MCF 10A (cell line): ENCODE results near the gene ARSI. TPM values are rescaled to one million over a fixed set of nuclear protein-coding genes. Genes with fewer than 3 reads are reported as not detected.
A peak's percentile ranks its signal among the peaks of the same experiment; 100 is the strongest.

Experiments used
- BruUV-seq: library from RNA; stranded (reverse); fragments of 400-500 nt; replicated peaks from 2 replicates; lab custom pipeline; 2021; lab: Mats Ljungman, UMichigan
- CTCF ChIA-PET: fragments of 300-600 bp; sonication (Branson Sonifier 250); formaldehyde crosslinking; extraction: SDS; loops from one replicate; lab custom pipeline; 2021; ENCODE audit warnings: antibody characterized with exemption, inconsistent platforms; lab: Yijun Ruan, JAX
- POLR2A ChIA-PET: fragments of 300-600, 350-650 bp; sonication (Branson Sonifier 250); formaldehyde crosslinking; extraction: SDS; loops from one replicate; lab custom pipeline; 2020; ENCODE audit warnings: antibody characterized with exemption, inconsistent platforms; lab: Yijun Ruan, JAX
- DNase-seq: peaks from one replicate; pipeline ENCODE4 v3.0.0-alpha.2; 2018; ENCODE audit not compliant: unreplicated experiment
- H3K27ac Mint-ChIP-seq: one replicate; pipeline ENCODE4 v1.8.0; 2022; ENCODE audit warnings: mild to moderate bottlenecking, low read depth, mixed read lengths; ENCODE audit not compliant: unreplicated experiment
- H3K27me3 Mint-ChIP-seq: one replicate; pipeline ENCODE4 v1.8.0; 2022; ENCODE audit warnings: mixed read lengths; ENCODE audit not compliant: insufficient read depth, unreplicated experiment
- H3K36me3 Mint-ChIP-seq: one replicate; pipeline ENCODE4 v1.8.0; 2022; ENCODE audit warnings: mild to moderate bottlenecking, moderate library complexity, mixed read lengths; ENCODE audit not compliant: insufficient read depth, unreplicated experiment
- H3K4me1 Mint-ChIP-seq: one replicate; pipeline ENCODE4 v1.8.0; 2022; ENCODE audit warnings: mixed read lengths; ENCODE audit not compliant: insufficient read depth, unreplicated experiment
- H3K4me3 Mint-ChIP-seq: one replicate; pipeline ENCODE4 v1.8.0; 2022; ENCODE audit warnings: mild to moderate bottlenecking, moderate library complexity, mixed read lengths; ENCODE audit not compliant: unreplicated experiment
- H3K9me3 Mint-ChIP-seq: one replicate; pipeline ENCODE4 v1.8.0; 2022; ENCODE audit warnings: mixed read lengths; ENCODE audit not compliant: unreplicated experiment
- CTCF ChIP-seq: fragments of 200-600 bp; IDR thresholded peaks from one replicate; pipeline ENCODE4 v1.8.0; 2022; ENCODE audit warnings: antibody characterized with exemption, mild to moderate bottlenecking; ENCODE audit not compliant: unreplicated experiment
- intact Hi-C: fragments of 100-400 bp; cut with micrococcal nuclease; formaldehyde crosslinking; loops from 2 replicates; pipeline ENCODE4 v1.14.1; 2022
- total RNA-seq: library from RNA; stranded (reverse); gene quantifications from 2 replicates; pipeline ENCODE4 v1.2.3, GENCODE V29; 2022

Gene ARSI
- total RNA-seq, 1 experiment from 2014 or later = 0.19 TPM

- intact Hi-C loops = no loop called here
- no peaks in the 10 kb centered on the region for H3K9me3 Mint-ChIP-seq
- CTCF ChIA-PET = interaction anchor here (1.0 to 12.8 kb wide), 3 partner anchors 51 to 75 kb away, joined by 3 to 290 read pairs (median 4); no protein-coding TSS in a partner anchor
- no peak overlapping the region for H3K4me3 Mint-ChIP-seq
- peaks cover 16% of the 10 kb centered on the region for H3K4me1 Mint-ChIP-seq
- no peak for DNase-seq
- peaks cover under 1% of the 10 kb centered on the region for H3K27me3 Mint-ChIP-seq
- H3K36me3 Mint-ChIP-seq = no peaks in the 10 kb centered on the region
- POLR2A ChIA-PET = interaction anchor here (0.8 to 2.8 kb wide), 3 partner anchors 10 to 75 kb away, joined by 3 to 15 read pairs (median 3); no protein-coding TSS in a partner anchor
- no TSS peak for BruUV-seq
- TF ChIP-seq CTCF = no peak
- H3K27ac Mint-ChIP-seq = no peak overlapping the region
Measured at GRCh38 chr5:150274811-150275210, 27.9 kb downstream of the ARSI start.

GRCh38 chr5:150272531-150272930 lies 30.2 kb downstream of the ARSI start:
- POLR2A ChIA-PET = interaction anchor here (0.7 to 2.8 kb wide), 3 partner anchors 18 to 86 kb away, joined by 3 to 15 read pairs (median 3); no protein-coding TSS in a partner anchor

GRCh38 chr5:150271923-150272322 lies 30.8 kb downstream of the ARSI start:
- CTCF ChIA-PET = interaction anchor here (0.6 to 12.8 kb wide), 18 partner anchors 38 to 579 kb away, joined by 3 to 290 read pairs (median 4); no protein-coding TSS in a partner anchor

More at GRCh38 chr5:150272531-150272930, 30.2 kb downstream of the ARSI start:
- Mint-ChIP-seq H3K27ac (no peak overlapping the region), H3K4me3 (no peak overlapping the region), H3K27me3 (no peaks in the 10 kb centered on the region), H3K36me3 (no peaks in the 10 kb centered on the region), H3K4me1 (peaks cover 10% of the 10 kb centered on the region), H3K9me3 (no peaks in the 10 kb centered on the region)
- CTCF ChIA-PET = interaction anchor here (0.6 to 12.8 kb wide), 28 partner anchors 11 to 798 kb away, joined by 3 to 290 read pairs (median 4); no protein-coding TSS in a partner anchor
- peak; percentile 84 for TF ChIP-seq CTCF
- intact Hi-C loops = loop anchor here (1.0 kb wide), 2 partner anchors 78 to 164 kb away; no protein-coding TSS in a partner anchor
- peak; percentile 81 for DNase-seq
- BruUV-seq = no TSS peak

More at GRCh38 chr5:150271923-150272322, 30.8 kb downstream of the ARSI start:
- intact Hi-C loops = loop anchor here (1.0 kb wide), 2 partner anchors 78 to 164 kb away; no protein-coding TSS in a partner anchor
- no peaks in the 10 kb centered on the region for H3K27me3 Mint-ChIP-seq
- H3K4me1 Mint-ChIP-seq = peaks cover 10% of the 10 kb centered on the region
- no peak for TF ChIP-seq CTCF
- H3K36me3 Mint-ChIP-seq = no peaks in the 10 kb centered on the region
- POLR2A ChIA-PET = interaction anchor here (0.7 kb wide), 1 partner anchor 87 kb away, joined by 3 read pairs; no protein-coding TSS in a partner anchor
- no peak for DNase-seq
- H3K27ac Mint-ChIP-seq = no peak overlapping the region
- H3K4me3 Mint-ChIP-seq = no peak overlapping the region
- no TSS peak for BruUV-seq
- no peaks in the 10 kb centered on the region for H3K9me3 Mint-ChIP-seq
